ENCODE results near the gene TMIE. TPM values are rescaled to one million over a fixed set of nuclear protein-coding genes. Genes with fewer than 3 reads are reported as not detected.

TMIE gene
- polyA plus RNA-seq, 1 experiment = not detected

DNA sequence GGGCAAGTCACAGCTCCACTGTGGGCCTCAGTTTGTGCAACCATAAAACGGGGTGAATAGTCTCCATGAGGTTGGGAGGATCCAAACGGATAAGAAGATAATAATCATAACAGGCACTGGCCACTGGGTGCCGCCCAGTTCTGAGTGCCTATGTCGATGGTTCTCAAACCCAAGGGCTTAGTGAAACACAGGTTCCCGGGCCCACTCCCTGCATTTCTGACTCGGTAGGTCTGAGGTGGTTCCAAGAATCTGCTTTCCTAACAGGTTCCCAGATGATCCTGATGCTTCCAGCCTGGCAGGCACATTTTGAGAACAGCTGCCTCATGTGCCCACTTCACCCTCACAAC is 28.9 kb upstream of the TMIE start:
- CTCF ChIA-PET = no interaction called here

DNA sequence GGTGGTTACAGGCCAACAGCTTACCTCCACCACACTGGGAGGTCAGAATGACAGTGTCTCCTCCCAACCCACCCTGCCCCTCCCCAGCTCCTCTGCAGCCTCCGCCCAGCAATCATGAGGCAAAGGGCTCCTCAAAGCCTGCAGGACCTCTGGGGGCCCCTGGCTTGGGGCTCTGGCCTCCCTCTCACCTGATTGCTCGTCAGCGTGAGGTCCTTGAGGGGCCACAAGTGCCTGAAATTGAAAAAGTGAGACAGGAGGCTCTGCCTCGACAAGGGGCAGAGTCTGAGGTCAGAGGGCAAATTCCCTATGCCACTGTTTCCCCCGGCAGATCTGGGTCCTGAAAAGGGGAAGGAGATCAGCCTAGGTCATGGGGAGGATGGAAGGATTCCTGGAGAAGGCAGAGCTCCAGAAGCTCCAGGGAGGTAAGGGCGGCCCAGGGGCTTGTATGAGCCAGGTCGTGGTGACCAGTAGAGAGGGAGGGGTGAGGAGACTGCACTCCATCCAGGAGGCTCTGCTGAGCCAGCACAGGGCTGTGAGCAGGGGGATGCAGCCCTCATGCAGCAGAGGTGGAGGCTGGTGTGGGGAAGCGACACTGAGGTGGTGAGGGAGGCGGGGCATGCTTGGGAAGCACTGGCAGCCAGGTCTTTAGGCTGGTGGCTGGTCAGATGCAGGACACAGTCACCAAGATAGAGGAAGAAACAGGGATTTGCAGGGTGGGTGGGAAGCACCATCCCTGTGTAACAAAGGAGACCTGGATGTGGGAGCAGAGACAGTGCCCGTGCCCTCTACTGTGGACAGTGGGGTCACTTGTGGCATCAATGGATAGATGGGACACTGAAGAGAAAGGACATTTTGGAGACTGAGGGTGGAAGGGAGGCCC is 27.8 kb upstream of the TMIE start:
- POLR2A ChIA-PET = no interaction called here
- DNase-seq (ENCODE audit: low read depth, low spot score) = no peak
- TF ChIP-seq, protein P1, sequence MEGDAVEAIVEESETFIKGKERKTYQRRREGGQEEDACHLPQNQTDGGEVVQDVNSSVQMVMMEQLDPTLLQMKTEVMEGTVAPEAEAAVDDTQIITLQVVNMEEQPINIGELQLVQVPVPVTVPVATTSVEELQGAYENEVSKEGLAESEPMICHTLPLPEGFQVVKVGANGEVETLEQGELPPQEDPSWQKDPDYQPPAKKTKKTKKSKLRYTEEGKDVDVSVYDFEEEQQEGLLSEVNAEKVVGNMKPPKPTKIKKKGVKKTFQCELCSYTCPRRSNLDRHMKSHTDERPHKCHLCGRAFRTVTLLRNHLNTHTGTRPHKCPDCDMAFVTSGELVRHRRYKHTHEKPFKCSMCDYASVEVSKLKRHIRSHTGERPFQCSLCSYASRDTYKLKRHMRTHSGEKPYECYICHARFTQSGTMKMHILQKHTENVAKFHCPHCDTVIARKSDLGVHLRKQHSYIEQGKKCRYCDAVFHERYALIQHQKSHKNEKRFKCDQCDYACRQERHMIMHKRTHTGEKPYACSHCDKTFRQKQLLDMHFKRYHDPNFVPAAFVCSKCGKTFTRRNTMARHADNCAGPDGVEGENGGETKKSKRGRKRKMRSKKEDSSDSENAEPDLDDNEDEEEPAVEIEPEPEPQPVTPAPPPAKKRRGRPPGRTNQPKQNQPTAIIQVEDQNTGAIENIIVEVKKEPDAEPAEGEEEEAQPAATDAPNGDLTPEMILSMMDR (IDR thresholded peaks at IDR 0.05; ENCODE audit: low read depth, low read length) = no peak
- Histone ChIP-seq H3K27me3 (ENCODE audit: control insufficient read depth, insufficient read depth, low read length) (peaks cover 9% of the 10 kb centered on the region), H3K9me3 (ENCODE audit: control insufficient read depth, insufficient read depth, low read length) (no peaks in the 10 kb centered on the region), H3K4me3 (ENCODE audit: low read depth, low read length) (no peak overlapping the region), H3K27ac (ENCODE audit: low read depth, low read length) (no peak overlapping the region)
- CTCF ChIA-PET = interaction anchor here (1.4 kb wide), 1 partner anchor 185 kb away, joined by 4 read pairs; no protein-coding TSS in a partner anchor

More for the DNA sequence above, 28.9 kb upstream of the TMIE start:
- peaks cover 10% of the 10 kb centered on the region for H3K27me3 ChIP-seq (ENCODE audit: control insufficient read depth, insufficient read depth, low read length)
- TF ChIP-seq, protein P1 (IDR thresholded peaks at IDR 0.05; ENCODE audit: low read depth, low read length) = no peak
- no peak overlapping the region for H3K4me3 ChIP-seq (ENCODE audit: low read depth, low read length)
- DNase-seq (ENCODE audit: low read depth, low spot score) = no peak
- H3K9me3 ChIP-seq (ENCODE audit: control insufficient read depth, insufficient read depth, low read length) = no peaks in the 10 kb centered on the region
- POLR2A ChIA-PET = no interaction called here
- H3K27ac ChIP-seq (ENCODE audit: low read depth, low read length) = no peak overlapping the region

DNA sequence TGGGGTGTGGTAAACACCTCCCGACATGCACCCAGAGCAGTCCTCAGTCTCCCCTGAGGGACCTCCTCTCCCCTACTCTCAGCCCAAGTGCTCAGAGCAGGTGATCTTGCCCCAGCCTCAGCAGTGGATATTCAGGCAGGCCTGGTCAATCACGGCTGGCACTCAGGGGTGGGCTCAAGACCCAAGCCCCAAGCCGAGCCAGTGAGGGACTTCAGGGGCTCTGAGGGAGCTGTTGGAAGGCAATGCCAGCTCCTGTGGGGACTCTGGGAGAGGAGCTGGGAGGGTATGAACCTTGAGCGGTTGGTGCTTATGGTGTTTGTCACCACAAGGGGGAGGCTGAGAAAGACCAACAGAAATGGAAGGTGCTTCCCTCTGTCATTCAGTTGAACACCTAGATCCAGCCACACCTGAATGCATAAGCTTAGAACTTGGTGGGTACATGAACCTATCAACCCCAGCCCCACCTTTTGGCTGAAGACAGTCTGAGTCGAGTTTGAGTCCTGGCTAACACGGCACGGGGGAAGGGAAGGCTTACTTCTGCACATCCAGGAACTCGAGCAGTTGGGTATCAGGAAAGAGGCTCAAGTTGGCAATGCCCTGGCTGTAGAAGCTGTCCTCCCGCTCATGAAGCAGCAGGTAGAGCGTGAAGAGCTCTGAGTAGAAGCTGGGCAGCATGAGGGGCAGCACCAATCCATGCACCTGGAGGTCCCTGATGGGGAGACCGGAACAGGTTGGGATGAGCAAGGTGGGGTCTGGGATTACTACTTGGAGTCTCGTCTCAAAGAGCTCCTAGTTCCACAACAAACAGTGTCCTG is 27.0 kb upstream of the TMIE start:
- H3K27ac ChIP-seq (ENCODE audit: low read depth, low read length) = no peak overlapping the region
- H3K9me3 ChIP-seq (ENCODE audit: control insufficient read depth, insufficient read depth, low read length) = no peaks in the 10 kb centered on the region
- POLR2A ChIA-PET = no interaction called here
- CTCF ChIA-PET = interaction anchor here (0.5 to 1.4 kb wide), 2 partner anchors 118 to 186 kb away, joined by 4 to 10 read pairs; no protein-coding TSS in a partner anchor
- H3K4me3 ChIP-seq (ENCODE audit: low read depth, low read length) = no peak overlapping the region
- H3K27me3 ChIP-seq (ENCODE audit: control insufficient read depth, insufficient read depth, low read length) = peaks cover 9% of the 10 kb centered on the region
- no peak for DNase-seq (ENCODE audit: low read depth, low spot score)
- TF ChIP-seq, protein P1 (IDR thresholded peaks at IDR 0.05; ENCODE audit: low read depth, low read length) = peak; percentile 35; the same call in 1 of the 2 replicates

DNA sequence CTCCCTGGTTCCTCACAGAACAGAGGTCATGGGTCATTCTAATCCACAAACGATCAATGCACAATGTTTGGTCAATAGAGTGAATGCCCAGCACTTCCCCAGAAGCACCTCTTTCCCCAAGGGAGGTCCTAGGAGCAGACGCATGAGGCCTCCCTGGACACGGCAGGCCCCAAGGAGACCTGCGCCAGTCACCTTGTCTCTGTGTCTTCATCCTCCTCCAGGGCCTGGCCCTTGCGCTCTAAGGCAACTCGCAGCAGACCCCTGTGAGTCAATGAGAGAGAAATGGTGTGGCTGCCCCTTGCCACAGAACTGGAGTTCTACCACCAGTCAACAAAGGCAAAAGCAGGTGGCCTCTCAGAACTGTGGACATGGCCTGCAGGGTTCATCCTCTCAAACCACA is 25.8 kb upstream of the TMIE start:
- CTCF ChIA-PET = interaction anchor here (1.4 kb wide), 1 partner anchor 186 kb away, joined by 3 read pairs; no protein-coding TSS in a partner anchor
- POLR2A ChIA-PET = no interaction called here
- TF ChIP-seq, protein P1 (IDR thresholded peaks at IDR 0.05; ENCODE audit: low read depth, low read length) = no peak

More for the DNA sequence above, 25.8 kb upstream of the TMIE start:
- Histone ChIP-seq H3K4me3 (ENCODE audit: low read depth, low read length) (no peak overlapping the region), H3K27ac (ENCODE audit: low read depth, low read length) (no peak overlapping the region), H3K9me3 (ENCODE audit: control insufficient read depth, insufficient read depth, low read length) (no peaks in the 10 kb centered on the region), H3K27me3 (ENCODE audit: control insufficient read depth, insufficient read depth, low read length) (peaks cover 9% of the 10 kb centered on the region)
- DNase-seq (ENCODE audit: low read depth, low spot score) = no peak
